GM18873 (cell line): ENCODE results near the gene PACSIN2.

Experiments
- ATAC-seq: cut with Tn5 transposase; IDR thresholded peaks from one replicate; pipeline ENCODE4 v1.9.1; 2021; ENCODE audit warnings: mild to moderate bottlenecking, moderate library complexity, moderate number of reproducible peaks; ENCODE audit not compliant: unreplicated experiment, low FRiP score

Gene PACSIN2

GRCh38 chr22:42873356-42873755, 141.6 kb downstream of the PACSIN2 start:
- no peak for ATAC-seq

DNA sequence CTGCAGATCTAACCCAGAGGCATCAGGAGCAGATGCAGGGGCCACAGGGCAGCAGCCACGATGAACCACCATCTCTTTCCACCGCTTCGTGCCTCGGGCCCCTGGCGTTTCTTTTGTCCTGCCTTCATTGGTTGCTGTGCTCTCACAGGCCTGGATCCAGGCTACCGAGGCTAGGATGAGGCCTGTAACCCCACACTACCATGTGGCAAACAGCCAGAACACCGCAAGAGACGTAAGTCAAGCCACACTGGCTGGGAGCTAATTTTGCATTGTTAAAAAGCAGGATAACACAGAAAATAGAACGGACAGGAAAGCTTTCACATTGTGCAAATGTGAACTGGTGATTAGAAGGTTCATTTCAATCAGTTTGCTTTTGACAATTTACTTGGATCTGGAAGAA, 142.1 kb downstream of the PACSIN2 start:
- no peak for ATAC-seq

DNA sequence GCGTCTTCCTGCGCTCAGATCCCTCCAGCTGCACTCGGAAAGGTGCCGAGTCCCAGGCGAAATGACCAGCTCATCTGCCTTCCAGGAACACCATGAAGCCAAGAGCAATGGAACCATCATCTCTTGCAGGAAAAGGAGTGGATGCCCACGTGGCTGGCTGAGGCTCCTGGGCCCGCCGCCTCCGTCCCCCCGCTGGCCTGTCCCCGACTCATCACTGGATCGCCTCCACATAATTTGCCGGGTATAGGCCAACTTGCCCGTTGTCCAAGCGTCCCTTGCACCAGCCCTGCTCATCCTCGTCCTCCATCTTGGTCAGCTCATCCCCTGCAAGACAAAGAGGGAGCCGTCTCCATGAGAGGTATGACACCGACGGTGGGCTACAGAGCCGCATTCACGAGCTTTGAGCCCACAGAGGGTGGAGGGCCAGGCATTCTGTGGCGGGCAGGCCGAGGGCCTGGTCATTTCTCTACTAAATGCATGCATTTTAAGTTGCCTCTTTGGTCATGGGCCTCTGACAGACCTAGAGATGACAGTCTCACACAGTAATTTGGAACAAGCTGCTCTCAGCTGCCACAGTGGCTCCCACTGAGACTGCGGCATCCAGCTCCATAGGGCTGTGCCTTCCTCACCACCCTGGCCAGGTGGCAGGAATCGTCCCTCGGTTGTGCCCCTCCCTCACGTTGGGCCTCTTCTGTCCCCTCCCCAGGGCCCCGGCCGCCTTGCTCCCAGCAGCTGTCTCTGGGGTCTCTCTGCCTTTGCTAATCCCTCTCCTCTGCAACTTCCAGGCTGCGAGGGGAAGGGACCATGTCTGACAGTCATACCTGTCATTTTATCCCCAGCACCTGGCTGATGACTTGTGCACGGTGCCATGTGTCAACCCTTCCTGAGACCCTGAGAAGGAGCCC, 143.6 kb downstream of the PACSIN2 start:
- ATAC-seq, result no peak

GRCh38 chr22:42869888-42870480, 145.0 kb downstream of the PACSIN2 start:
- no peak for ATAC-seq

DNA sequence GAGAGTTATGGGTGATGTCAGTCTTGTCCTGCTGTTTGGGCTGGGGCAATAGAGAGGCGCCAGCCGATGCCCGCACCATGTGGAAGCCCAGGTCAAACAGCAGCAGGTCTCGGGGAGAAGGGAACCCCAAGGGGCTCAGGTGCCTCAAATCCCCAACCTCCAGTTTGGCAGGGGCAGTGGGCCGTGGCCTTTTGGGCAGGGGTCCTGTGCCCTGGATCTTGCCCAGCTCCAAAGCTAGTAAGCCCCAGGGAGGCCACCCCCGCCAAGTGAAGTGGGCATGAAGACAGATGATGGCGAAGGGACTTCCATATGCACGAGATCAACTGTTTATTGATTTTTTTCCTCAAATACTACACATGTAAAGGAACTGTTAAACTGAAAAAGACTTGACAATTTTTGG, 145.5 kb downstream of the PACSIN2 start:
- no peak for ATAC-seq

DNA sequence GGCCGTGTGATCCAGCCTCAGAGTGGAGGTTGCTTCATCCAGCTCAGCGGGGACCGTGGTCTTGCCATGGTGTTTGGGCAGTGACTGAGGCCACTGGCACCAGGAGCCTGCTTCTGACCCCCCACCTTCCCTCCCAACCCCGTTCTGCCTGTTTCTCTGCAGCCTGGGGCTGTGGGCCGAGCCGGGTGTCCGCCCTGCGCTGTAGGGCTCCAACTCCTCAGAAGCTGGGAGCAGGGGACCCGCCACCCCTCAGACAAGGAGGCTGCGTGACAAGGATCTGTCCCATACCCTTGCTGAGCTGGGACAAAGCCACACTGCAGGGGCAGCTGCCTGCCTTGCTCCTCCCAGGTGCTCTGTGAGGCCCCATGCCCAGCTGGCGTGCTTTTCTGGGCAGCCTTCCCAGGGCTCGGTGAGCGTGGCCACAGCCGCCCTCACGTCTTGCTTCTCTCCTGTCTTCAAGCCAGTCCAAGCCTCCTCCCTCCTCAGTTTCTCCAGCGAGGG, 146.1 kb downstream of the PACSIN2 start:
- ATAC-seq, result no peak

DNA sequence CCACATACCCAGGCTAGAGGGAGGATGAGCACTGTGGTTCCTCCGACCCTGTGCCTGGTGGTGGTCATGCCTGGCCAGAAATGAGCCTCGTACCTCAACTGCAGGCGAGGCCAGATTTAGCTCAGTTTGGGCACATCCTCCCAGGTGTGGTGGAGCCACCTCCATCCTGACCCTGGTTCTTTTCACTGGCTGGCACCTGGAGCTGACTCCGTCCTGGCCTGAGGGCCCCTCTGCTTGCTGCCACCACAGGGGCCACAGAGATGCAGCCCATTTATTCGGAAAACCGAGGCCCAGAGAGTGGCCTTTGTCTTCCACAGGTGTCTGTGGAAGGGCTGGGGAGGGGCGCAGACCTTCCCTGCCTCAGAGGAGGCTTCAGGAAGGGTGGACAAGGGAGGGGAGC, 148.8 kb downstream of the PACSIN2 start:
- ATAC-seq, result no peak

GRCh38 chr22:42865536-42865935, 149.4 kb downstream of the PACSIN2 start:
- ATAC-seq, result no peak

DNA sequence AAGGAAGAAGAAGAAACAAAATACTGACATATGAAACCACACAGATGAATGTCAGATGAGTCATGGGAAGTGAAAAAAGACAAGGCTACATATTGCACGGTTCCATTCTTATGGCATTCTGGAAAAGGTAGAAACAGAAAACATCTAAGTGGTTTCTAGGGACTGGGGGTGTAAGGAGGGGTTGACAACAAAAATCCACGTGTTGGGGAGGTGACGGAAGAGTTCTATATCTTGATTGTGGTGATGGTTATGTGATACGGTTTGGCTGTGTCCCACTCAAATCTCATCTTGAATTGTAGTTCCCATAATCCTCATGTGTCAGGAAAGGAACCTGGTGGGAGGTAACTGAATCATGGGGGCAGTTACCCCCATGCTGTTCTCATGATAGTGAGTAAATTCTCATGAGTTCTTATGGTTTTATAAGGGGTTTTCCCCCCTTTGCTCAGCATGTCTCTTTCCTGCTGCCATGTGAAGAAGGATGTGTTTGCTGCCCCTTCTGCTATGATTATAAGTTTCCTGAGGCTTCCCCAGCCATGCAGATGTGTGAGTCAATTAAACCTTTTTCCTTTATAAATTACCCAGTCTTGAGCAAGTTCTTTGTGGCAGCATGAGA, 151.5 kb downstream of the PACSIN2 start:
- ATAC-seq, result no peak

DNA sequence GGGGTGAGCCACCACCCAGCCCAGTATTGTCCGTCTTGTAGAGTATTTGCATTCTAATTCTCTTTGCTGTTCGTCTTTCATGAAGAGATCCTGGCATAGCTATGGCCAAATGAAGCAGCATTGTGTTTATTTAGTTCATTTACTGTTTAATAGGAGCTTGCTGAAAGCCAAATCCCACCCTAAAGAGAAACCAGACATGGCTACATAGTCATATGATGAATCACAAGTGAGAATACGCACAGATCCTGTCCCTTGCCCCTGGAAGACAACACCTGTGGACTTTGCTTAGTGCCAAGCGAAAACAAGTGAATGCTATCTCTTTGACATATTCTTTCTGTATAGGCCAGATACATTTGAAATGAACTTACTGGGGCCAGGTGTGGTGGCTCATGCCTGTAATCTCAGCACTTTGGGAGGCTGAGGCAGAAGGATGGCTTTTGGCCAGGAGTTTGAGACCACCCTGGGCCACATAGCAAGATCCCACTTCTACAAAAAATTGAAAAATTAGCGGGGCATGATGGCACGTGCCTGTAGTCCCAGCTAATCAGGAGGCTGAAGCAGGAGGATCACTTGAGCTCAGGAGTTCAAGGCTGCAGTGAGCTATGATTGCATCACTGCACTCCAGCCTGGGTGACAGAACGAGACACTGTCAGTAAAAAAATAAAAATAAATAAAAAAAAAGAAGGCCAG, 152.8 kb downstream of the PACSIN2 start:
- no peak for ATAC-seq

DNA sequence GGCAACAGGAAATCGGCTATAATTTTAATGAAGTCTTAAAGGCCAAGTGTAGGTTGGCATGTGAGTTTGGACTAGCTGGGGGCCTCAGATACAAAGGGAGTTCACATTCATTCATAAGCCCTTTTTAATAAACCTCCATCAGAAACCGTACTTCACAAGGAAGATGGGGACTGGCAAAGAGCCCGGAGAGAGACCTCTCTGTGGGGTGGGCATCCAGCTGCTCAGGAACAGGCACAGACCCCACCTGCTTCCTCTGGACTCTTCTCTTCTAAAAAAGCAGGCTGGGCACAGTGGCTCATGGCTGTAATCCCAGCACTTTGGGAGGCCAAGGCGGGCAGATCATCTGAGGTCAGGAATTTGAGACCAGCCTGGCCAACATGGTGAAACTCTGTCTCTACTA, 154.0 kb downstream of the PACSIN2 start:
- no peak for ATAC-seq

DNA sequence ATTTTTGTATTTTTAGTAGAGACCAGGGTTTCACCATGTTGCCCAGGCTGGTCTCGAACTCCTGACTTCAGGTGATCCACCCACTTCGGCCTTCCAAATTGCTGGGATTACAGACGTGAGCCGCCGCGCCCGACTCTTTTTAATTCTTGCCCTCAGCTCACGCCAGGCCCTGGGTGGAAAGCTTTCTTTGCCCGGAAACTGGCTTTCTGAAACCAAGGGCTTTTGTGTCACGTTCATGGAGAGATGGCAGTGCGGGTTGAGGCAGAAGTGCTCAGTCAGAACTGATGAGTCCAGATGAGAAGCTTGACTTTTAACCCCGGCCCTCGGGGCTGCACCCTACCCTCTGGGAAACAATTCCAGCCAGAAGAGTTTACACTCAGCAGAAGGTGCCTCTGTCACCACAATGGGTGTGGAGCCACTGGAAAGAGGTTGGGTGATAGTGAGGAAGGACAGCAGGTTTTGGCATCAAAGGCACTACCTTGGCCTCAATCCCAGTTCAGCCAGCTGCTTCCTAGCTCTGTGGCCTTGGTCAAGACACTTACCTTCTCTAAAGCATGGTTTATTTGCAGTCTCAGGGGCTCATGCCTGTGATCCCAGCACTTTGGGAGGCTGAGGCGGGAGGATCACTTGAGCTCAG, 157.0 kb downstream of the PACSIN2 start:
- ATAC-seq, result no peak

DNA sequence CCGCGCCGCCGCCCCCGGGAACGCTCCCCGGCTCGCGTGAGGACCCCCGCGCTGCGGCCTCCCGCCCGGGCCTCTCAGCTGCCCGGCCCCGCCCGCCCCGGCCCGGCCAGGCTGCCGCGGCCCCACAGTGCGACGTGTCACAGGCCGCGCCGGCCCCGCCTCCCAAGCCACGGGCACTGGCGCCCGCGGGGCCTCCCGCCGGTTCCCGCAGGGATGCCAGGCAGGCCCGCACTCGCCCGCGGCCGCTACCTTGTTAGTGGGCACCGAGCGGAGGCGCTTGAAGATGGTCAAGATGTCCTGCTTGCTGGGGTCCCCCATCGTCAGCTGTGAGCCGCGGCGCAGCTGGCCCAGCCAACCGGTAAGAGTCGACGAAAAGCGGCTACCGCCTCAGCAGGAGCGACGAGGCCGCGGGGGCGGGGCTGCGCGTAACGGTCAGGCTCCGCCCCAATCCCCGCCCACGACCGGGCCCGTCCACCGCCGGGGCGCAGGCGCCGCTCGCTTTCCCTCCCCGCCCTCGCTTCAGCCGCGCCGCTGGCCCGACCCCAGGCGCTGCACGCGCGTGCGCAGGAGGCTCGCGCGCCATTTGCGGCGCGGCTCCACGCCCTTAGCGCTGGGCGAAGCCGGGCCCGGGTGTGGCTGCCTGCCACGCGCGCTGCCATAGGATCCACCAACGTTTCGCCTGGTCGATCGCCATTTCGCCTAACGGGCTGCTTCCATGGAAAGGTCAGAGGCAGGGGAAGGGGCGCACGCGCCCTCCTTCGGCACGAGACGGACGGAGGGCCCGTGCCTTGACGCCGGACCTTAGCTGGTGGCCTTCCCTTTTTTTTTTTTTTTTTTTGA, 157.9 kb downstream of the PACSIN2 start, which contains the start of gene ARFGAP3:
Gene ARFGAP3 (minus strand): TSS at position 409 of the 840 bp plus-strand sequence. CDS start 91 bp downstream, at position 318.
- ATAC-seq, result peak; percentile 61

DNA sequence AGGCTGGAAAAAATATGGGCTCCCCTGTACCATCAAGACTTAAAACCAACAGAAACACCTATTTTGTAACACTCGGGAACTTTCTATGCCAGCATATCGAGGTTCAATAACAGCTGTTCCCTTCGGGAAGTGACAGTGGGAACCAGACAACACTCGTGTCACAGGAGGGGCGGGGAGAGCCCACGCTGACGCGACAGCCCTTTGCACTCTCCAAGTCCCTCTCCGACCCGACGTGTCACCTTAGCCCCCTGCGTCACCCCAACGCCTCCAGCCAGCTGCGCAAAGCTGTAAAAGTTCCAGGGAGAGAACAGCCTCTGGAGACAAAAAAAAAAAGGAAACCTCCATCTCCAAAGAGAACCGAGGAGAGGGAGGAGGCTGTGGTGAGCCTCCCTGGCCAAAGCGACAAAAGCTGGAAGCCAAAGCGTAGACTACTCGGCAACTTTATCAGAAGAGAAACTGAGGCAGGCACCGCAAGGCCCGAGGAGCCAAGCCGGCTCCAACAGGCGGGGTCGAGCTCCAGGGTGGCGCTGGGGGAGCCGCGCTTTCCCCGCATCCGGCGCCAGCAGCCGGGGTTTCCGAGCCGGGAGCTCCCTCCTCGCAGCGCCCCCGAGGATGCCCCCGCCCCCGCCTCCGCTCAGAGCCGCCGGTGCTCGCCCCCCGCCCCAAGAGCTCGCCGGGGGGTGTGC, 158.6 kb downstream of the PACSIN2 start:
- ATAC-seq, result peak; percentile 13

- ATAC-seq, result no peak
Observed at GRCh38 chr22:42855721-42856120, 159.2 kb downstream of the PACSIN2 start.

DNA sequence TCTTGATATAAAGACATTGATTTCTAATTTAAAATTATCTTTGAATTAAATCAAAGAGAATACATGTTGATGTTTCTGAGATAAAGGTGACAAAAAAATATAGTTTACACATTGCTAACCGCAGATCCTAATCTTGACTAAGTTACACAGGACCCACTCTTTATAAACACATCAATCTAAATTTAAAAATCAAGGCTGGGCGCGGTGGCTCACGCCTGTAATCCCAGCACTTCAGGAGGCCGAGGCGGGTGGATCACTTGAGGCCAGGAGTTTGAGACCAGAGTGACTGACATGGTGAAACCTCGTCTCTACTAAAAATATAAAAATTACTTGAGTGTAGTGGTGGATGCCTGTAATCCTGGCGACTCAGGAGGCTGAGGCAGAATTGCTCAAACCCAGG, 159.7 kb downstream of the PACSIN2 start:
- ATAC-seq, result no peak

GRCh38 chr22:42848941-42849550, 165.9 kb downstream of the PACSIN2 start:
- no peak for ATAC-seq

DNA sequence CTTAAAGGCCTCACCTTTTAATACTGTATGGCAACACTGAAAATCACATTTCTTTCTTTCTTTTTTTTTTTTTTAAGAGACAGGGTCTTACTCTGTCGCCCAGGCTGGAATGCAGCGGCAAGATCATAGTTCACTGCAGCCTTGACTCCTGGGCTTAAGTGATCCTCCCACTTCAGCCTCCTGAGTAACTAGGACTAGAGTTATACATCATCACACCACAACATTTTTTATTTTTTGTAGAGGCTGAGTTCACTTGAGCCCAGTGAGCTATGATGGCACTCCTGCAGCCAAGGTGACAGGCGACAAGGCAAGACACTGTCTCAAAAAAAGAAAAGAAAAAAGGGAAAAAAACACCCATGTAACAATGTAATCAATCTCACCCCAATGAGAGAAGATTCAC, 167.8 kb downstream of the PACSIN2 start:
- no peak for ATAC-seq
